Fibroblast of mammary gland (primary cell): ENCODE measurements around the gene MICA.
A peak's percentile ranks its signal among the peaks of the same experiment; 100 is the strongest.

ENCODE experiments used
- DNase-seq: peaks from one replicate; pipeline ENCODE4 v3.0.0-alpha.2; 2010; ENCODE audit warnings: low read depth
- H3K4me3 ChIP-seq: 2 replicates; pipeline ENCODE4 v1.5.1; 2011; ENCODE audit warnings: low read depth, mild to moderate bottlenecking, low read length, moderate library complexity; ENCODE audit not compliant: control insufficient read depth
- CTCF ChIP-seq: conservative IDR thresholded peaks from 2 replicates; pipeline ENCODE4 v1.5.1; 2011; ENCODE audit warnings: low read depth, low read length, inconsistent platforms; ENCODE audit not compliant: control insufficient read depth, insufficient read depth

MICA gene

GRCh38 chr6:31462964-31463870 is 59.8 kb downstream of the MICA start:
- peak; percentile 57 for DNase-seq
- TF ChIP-seq CTCF = no peak
- no peak overlapping the region for H3K4me3 ChIP-seq

DNA sequence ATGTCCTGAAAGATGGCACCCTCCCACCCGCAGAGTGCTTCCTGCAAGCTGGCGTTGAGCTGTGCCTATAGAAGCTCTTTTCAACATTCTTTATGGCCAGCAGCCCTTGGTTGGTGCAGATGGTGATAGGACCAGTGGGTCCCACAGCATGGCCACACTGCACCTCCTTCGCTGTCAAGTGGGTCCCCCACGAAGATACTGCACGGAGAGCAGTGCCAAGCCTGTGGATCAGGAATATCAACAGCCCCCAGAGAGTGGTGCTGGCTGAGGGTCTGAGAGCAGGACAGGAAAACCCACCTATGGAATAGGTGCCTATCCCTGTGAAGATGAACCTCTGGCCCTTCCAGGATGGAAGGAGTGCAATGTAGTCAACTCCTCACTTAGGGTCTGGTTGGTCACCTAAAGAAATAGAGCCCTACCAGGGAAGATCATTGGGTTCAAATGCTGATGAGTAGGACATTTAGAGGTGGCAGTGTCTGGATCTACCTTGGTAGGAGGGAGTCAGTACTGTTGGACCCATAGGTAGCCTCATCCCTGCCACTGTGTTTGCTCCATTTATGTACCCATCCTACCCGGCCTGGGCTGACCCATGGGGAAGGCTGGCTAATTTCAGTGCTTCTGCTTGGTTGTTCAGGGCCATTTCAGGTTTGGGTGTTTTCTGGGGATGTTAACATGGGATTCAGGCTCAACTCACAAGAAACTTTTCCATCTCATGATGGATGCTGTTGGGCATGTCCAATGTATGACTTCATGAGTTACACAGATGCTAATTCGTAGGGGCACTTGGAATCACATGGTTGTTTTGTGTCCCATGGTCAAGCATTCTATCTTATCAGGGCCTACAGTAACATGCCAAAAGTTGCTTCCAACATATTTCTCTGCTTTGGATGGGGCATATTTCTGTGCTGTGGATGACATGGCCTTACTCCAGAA is 61.1 kb downstream of the MICA start:
- TF ChIP-seq CTCF = no peak
- no peak overlapping the region for H3K4me3 ChIP-seq
- DNase-seq = no peak
